ENCODE measurements around the gene LMF1. TPM values are rescaled to one million over a fixed set of nuclear protein-coding genes. Genes with fewer than 3 reads are reported as not detected.
A peak's percentile ranks its signal among the peaks of the same experiment; 100 is the strongest.

Gene LMF1
- total RNA-seq, 1 donor from 2014 or later, result 3.6 TPM

DNA sequence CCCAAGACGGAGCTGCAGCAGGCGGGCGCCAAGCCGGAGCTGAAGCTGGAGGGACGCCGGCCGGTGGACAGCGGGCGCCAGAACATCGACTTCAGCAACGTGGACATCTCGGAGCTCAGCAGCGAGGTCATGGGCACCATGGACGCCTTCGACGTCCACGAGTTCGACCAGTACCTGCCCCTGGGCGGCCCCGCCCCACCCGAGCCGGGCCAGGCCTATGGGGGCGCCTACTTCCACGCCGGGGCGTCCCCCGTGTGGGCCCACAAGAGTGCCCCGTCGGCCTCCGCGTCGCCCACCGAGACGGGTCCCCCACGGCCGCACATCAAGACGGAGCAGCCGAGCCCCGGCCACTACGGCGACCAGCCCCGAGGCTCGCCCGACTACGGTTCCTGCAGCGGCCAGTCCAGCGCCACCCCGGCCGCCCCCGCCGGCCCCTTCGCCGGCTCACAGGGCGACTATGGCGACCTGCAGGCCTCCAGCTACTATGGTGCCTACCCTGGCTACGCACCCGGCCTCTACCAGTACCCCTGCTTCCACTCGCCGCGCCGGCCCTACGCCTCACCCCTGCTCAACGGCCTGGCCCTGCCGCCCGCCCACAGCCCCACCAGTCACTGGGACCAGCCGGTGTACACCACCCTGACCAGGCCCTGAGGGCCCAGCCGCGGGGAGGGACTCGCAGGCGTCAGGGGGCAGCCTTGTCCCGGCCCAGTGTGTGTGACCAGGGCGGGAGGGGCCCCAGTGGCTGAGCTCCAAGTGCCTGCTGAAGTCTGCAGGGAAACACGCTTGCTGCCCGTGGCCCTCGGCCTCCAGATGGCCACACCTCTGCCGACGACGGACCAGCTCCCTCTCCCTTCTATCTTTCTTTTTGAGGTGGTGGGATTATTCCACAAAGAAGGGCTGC is 14.2 kb upstream of the LMF1 start:
- no peak for DNase-seq (ENCODE audit: low read depth in 2 of 2)

DNA sequence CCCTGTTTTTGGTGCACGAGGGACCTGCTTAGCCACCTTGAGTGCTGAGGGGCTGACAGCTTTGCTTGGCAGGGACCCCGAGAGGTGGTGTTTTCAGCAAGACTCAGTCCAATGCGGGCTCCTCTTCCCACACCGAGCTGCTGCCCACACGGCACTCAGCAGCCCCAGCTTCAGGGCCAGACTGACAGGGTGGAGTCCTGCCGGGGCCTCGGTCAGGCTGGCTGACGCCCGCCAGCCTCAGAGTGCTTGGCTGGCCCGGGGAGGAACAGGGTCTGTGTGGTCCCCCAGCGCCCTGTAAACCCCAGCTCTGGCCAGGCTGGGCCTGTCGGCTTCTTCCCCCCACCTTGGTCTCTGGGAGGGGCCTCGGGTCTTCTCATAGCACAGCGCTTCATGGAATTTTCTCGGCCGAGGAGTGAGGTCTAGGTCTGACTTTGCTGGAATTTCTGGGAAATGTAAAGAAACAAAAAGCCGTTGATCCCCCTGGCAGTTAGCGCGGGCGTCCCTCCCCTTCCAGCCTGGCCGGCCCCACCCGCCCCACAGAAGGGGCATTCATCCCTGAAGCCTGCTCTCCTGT is 13.4 kb upstream of the LMF1 start:
- DNase-seq (ENCODE audit: low read depth in 2 of 2), result no peak

DNA sequence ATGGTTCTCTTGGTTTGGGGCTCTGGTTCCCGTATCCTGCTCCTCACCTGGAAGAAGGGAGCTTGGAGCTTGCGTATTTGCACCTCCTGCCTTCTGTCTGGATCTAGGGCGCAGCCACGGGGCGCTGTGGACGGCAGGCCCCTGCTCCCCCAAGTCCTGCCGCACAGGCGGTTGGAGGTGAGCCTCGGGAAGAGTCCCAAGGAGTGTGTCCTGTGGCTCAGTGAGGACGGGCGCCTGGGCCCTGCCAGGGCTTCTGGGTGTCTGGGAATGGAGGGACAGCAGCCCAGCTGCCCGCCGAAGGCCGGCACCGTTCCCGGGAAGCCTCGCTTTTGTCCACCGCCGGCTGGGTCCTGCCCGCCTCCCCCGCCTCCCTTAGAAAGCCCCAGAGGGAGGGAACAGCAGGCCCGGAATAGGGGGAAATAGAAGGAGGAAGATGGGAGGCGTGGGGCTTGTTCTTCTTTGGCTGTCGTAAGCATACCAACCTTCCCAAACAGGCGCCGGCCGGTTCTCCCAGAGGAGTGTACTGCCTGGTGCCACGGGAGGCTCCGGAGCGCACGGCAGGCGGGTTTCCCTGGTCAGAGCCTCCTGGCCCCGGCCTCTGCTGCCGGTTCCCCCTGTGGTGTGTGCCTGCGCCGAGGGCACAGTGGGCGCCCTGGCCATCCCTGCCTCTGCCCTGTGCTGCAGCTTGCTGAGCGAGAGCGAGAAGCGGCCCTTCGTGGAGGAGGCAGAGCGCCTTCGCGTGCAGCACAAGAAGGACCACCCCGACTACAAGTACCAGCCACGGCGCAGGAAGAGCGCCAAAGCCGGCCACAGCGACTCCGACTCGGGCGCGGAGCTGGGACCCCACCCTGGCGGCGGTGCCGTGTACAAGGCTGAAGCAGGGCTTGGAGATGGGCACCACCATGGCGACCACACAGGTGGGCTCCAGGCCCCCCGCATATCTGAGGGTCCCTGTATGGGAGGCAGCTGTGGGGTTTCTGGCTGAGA is 12.6 kb upstream of the LMF1 start:
- no peak for DNase-seq (ENCODE audit: low read depth in 2 of 2)

DNA sequence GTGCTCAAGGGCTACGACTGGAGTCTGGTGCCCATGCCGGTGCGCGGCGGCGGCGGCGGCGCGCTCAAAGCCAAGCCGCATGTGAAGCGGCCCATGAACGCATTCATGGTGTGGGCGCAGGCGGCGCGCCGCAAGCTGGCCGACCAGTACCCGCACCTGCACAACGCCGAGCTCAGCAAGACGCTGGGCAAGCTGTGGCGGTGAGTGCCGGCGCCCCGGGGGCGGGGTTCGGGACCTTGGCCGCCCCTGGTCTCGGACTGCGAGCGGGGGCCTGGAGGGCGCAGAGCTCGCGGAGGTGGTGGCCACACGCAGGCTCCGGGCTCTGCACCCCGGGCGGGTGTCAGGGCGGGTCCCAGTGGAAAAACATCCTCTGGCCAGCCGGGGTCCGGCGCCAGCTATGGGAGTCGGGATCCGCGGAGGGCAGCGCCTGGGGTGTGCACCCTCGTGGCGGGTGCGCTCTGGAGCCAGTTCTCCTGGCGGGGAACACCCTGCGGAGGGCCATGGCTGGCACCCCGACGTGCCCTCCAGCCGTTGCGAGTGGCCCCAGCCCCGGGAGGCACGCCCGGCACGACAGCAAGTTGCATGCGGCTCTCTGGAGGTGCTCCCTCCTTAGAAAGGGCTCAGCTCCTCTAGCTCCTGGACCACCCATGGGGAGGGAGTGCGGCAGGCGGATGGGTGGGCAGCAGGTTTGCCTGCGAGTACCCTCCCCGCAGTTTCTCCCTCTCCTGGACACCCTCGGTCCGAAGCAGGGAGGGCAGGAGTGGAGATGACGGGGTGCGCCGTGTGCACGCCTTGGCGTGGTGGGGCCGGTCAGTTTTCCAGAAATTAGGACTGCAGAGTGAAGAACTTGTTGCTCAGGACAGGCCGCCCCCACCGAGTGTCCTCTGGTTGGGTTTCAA is 11.6 kb upstream of the LMF1 start:
- DNase-seq (ENCODE audit: low read depth in 2 of 2), result peak in 1 of 2 donors; percentile 12

DNA sequence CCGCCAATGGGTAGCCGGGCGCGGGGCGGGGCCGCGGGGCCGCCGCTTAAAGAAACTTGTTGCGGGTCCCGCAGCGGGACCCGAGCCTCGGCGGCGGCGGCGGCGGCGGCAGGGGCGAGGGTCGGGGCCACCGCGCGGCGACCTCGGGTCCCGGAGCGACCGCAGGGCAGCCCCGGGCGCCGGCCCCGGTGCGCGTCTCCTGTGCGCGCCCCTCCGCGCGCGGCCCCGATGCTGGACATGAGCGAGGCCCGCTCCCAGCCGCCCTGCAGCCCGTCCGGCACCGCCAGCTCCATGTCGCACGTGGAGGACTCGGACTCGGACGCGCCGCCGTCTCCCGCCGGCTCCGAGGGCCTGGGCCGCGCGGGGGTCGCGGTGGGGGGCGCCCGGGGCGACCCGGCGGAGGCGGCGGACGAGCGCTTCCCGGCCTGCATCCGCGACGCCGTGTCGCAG is 10.9 kb upstream of the LMF1 start, which contains the start of gene SOX8:
Gene SOX8 (plus strand): TSS at position 76 of the 450 bp plus-strand sequence. CDS start 153 bp downstream, at position 229.
- DNase-seq (ENCODE audit: low read depth in 2 of 2), result no peak

DNA sequence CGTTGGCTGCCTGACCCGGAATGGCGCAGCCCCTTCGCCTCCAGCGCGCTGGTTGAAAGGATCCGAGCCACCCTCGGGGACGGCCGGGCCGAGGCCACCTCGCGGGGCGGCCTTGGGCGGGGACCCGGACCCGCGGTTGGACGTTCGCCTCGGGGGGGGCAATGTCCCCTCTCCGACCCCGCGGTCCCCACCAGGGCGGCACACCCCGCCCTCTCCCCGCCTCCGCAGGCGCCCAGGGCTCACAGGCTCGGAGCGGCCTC is 9.7 kb upstream of the LMF1 start:
- DNase-seq (ENCODE audit: low read depth in 2 of 2), result no peak

DNA sequence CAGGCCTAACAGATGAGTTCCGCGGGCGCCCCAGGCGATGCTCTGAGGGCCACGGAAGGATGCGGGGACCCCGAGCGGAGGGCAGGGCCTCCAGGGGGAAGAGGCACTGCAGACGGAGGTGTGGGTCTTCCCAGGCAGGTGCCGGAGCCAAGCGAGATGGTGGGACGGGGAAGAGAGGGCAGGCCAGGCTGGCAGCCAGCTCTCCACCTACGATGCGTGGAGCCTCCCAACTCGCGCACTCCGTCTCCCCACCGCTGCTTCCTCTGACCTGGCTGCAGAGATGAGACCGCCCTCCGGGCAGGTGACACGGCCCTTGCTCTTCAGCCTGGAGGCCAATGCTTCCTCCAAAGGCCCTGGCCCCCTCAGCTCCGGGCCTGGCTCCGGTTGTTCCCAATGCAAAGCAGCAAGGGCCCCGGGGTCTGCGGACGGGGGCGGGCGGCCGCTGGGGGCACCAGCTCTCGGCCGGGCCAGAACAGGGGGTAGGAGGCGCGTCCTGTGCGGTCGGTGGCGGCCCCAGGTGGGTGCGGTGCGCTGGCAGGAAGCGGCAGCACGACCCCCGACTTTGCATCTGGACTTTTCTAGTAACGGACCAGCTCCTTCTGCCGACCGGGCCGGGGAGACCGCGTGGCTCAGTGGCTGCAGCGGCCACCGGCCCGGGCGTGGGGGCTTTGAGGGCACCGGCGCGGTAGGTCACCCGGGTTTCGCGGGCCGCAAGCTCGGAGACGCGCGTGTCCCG is 9.2 kb upstream of the LMF1 start:
- DNase-seq (ENCODE audit: low read depth in 2 of 2), result no peak

DNA sequence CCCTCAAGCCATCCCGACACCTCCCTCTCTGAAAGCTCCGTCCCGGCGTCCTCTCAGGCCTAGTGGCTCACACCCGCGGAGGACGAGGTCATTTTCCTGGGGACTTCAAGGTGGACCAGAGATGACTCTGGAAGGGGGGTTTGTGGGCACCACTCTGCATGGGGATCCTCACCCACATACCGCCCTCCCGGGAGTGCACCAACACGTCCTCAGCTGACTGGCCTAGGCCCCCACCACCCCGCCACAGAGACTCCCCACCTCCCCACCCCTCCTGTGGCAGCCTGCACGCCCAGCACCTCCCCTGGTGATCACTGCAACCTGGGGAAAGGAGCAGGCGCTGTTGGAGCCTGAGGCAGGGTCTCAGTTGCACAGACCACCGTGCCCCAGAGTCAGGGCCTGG is 8.4 kb upstream of the LMF1 start:
- DNase-seq (ENCODE audit: low read depth in 2 of 2), result no peak

DNA sequence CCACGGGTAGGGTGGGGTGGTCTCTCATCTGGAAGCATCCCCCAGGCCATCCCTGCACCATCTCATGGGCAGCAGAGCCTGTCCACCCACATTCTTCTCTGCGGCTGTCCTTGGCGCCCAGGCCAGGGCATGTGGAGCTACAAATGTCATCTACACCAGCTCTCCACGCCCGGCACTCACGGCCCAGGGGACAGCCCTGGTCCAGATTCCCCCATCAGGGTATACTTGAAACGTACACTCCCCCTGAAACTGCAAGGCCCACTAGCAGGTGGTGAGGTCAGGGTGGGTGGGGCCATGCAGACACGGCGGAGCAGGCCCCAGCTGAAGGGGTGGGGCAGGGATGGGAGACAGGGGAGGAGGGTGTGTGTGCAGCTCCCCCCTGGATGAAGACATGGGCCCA is 7.6 kb upstream of the LMF1 start:
- DNase-seq (ENCODE audit: low read depth in 2 of 2), result no peak

DNA sequence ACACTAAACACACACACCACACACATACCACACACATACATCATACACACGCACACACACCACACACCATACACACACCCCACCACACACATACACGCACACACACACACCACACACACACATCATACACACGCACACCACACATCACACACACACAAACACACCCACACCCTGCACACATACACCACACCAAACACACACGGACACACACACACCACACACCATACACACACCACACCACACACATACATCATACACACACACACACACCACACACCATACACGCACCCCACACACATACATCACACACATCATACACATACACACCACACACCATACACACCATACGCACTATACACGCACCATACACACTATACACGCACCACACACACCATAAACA is 7.1 kb upstream of the LMF1 start:
- DNase-seq (ENCODE audit: low read depth in 2 of 2), result no peak

DNA sequence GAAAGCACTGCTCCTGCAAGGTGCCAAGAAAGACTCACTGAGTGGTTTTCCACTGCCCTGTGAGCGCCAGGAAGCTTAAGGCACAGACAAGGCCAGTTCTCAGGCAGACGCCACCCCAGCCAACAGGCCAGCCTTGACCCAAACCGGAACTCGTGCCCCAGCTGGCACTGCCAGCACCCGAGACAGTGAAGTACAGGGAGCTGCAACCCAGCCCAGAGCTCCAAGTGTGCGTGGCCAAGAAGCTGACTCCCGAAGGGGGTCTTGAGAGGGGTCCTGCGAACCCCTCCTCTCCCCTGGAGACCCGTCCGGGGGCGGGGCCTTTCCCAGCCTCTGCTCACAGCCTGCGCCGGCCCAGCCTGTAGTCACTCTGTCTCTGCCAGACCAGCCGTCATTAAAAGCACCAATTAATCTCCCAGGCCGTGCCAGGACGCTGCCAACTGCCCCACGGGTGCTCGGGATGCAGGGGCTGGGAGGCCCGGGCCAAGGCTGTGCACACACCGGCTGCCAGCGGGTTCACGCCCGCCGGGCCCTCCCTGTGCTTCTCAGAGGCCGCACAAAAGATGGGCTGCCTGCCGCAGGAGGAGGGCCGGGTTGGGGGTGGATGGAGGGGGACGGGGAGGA is 6.4 kb upstream of the LMF1 start:
- DNase-seq (ENCODE audit: low read depth in 2 of 2), result no peak

DNA sequence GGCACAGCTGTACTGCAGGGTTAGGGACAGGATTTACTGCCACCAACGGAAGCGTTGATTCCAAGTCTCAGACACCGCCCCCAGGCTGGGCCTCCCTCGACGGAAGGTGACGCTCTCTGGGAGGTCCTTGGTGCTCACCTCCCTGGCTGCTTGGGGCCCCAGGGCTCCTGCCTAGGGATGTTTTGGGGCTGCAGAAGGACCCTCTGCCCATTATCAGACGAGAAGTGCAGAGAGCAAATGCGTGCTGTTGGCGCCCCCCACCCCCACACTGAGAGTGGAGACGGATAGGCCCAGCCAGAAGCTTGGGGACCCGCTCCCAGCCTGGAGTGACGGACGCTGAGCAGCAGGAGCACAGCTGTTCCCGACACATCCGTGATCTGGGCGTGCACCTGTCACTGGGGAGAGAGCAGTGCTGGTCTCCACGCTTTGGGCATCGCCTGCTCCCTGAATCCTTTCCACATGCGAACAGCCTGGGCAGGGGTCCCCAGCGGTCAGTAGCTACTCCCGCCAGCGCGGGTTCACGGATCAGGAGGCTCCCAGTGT is 5.7 kb upstream of the LMF1 start:
- DNase-seq (ENCODE audit: low read depth in 2 of 2), result no peak

DNA sequence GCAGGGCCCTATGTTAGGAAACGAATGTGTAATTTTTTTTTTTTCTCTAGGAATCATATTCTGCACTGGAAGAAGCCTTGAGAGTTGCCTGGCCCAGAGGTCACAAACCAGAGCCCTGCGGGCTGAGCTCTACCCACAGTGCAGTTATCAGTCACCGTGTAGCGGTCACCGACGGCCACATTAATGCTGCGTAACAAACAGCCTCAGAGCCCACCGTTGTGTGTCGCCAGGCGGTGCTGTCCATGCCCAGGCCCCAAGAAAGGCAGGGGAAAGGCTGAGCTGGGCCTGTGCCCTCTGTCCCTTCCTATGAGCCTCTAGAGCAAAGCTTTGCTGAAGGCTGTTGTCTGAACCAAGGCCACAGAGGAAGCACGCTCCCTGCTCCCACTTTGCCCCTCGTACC is 4.5 kb upstream of the LMF1 start:
- DNase-seq (ENCODE audit: low read depth in 2 of 2), result no peak

DNA sequence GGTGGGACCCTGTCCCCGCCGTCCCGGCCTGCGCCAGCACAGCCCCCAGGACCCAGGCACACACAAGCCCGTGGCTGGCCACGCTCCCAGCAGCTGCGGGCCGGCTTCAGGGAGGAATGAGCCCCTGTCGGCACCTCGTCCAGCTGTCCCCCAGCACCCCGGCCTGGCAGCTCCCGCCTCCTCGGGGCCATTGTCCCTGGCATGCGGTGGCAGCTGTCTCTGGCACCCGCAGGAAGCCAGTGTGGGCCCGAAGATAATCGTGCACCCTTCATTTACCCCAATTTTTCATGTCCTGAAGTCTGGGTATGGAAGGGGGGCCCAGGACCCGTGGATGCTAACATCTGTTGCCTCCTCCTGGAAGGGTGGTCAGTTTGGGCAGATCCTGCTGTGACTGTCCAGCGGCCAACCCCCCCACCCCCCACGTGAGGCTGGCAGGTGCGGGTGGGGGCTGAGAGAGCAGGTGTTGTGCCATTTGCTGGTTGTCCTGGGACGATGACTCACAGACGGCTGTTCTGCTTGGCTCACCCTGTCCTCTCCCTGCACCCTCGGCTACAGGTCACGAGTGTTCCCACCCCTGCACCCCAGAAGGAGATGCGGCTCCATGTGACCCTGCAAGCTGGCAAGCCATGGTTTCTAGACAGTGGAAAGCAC is 4.0 kb upstream of the LMF1 start:
- DNase-seq (ENCODE audit: low read depth in 2 of 2), result no peak

DNA sequence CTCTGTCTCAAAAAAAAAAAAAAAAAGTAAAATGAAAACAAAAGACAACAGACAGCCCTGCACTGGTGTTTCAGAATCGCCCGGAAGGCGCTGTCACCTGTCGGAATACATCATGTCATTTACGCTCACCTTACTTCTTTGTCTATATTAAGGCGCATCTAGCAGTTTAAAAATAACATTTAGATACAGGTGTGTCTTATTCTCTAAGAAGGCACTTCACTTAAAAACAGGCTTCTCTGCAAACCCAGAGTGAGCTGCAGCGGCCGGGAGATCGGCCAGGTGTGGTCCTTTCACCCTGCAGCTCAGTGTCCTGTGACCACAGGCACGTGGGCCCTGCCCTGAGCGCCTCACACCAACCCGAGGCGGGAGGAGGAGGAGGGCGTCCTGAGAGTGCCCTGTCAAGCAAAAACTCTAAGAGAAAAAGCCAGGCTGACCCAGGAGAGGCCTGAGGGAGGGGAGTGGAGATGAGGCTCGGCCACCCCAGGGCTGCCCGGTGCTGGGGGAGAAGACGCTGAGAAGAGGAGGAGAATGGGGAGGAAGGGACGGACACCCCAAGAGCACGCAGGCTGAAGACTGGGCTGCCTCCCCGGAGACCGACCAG is 3.3 kb upstream of the LMF1 start:
- DNase-seq (ENCODE audit: low read depth in 2 of 2), result no peak

DNA sequence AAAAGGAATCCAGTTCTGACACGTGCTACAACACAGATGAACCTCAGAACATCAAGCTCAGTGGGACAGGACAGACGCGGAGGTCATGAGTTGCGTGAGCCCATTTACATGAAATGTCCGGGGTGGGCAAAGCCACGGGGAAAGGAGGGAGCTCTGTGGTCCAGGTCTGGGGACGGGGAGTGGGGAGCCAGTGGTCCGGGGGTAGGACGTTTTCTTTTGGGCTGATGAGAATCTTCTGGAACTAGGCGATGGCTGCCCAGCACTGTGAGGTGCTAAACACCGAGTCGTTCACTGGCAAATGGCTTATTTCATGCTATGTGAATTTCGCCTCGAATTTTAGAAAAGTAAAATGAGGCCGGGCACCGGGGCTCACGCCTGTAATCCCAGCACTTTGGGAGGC is 2.6 kb upstream of the LMF1 start:
- DNase-seq (ENCODE audit: low read depth in 2 of 2), result no peak

DNA sequence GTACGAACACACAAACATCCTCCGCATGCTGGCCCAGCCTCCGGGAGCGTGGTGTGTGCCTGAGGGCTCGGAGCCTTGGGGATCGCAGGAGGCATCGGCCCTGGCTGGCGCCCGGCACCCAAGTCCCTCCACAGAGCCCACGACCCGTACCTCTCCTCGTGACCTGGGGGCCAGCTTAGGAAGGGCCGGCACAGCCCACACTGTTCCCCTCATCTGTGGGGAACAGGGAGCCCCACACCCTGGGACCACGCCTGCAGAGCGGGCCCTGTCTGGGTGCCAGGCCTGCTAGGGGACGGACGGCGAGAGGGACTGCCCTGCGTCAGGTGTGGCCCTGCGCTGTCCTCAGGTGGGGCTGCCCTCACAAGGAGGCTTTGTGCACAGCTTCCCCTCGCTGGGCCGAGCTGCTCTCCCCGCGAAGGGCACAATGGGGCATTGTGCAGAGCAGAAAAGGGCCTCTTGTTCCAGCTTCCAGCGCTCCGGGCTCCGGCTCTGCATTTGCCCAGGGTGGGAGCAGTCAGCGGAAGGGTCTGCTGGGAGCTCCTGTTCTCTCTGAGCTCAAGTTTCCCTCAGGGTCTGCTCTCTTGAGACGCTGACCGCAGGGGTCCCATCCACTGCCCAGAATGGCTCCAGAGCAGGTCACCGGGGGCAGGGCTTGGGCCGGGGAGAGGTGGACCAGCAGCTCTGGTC is 1.7 kb upstream of the LMF1 start:
- no peak for DNase-seq (ENCODE audit: low read depth in 2 of 2)

DNA sequence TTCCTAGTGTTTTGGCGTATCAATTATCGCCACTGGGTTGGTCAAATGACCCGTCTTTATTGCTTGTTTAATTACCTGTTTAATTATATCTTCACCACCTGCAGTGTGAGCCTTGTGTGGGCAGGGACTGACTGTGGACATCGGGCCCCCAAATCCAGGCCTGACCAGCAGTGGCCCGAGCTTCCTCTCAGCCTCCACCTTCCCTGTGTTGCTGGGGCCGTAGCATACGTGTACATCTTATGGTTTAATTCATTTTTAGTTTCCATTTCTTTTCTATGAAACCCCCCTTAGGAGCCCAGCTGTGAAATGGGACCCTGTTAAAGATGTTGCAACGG is 1.2 kb upstream of the LMF1 start:
- DNase-seq (ENCODE audit: low read depth in 2 of 2), result no peak
